GM23338 (cell line): Measurements from ENCODE around the gene ATG16L2.

Source experiments
- CREB1 ChIP-seq: fragments of 250-450 bp; sonication (Bioruptor Pico); IDR thresholded peaks from 2 replicates; pipeline ENCODE4 v1.5.0; 2020; ENCODE audit warnings: low read depth, mild to moderate bottlenecking, moderate library complexity
- EZH2 ChIP-seq: fragments of 200-600 bp; sonication (generic); IDR thresholded peaks from one replicate; pipeline ENCODE4 v1.8.0; 2017; ENCODE audit warnings: antibody characterized with exemption, mild to moderate bottlenecking, low read depth; ENCODE audit not compliant: unreplicated experiment
- EZH2phosphoT487 ChIP-seq: fragments of 200-600 bp; sonication (generic); IDR thresholded peaks from one replicate; pipeline ENCODE4 v1.8.1; 2018; ENCODE audit warnings: antibody characterized with exemption; ENCODE audit not compliant: unreplicated experiment
- JUNB ChIP-seq: IDR thresholded peaks from one replicate; pipeline ENCODE4 v1.6.1; 2016; ENCODE audit warnings: antibody characterized with exemption; ENCODE audit not compliant: unreplicated experiment
- NANOG ChIP-seq: IDR thresholded peaks from 2 replicates; pipeline ENCODE4 v1.6.1; 2016; ENCODE audit warnings: antibody characterized with exemption, borderline replicate concordance
- POLR2AphosphoS5 ChIP-seq: IDR thresholded peaks from 2 replicates; pipeline ENCODE4 v1.6.1; 2016; ENCODE audit warnings: antibody characterized with exemption, low read depth
- REST ChIP-seq: IDR thresholded peaks from one replicate; pipeline ENCODE4 v1.6.1; 2018; ENCODE audit warnings: antibody characterized with exemption; ENCODE audit not compliant: unreplicated experiment
- STAT1 ChIP-seq: IDR thresholded peaks from one replicate; pipeline ENCODE4 v1.6.1; 2016; ENCODE audit warnings: antibody characterized with exemption; ENCODE audit not compliant: unreplicated experiment
- ZNF331 ChIP-seq: fragments of 250-450 bp; sonication (Bioruptor Pico); IDR thresholded peaks from 2 replicates; pipeline ENCODE4 v1.5.0; 2020; ENCODE audit warnings: low read depth, mild to moderate bottlenecking, moderate library complexity
- TF ChIP-seq, protein P1 (sequence below), 2 experiments: fragments of 200-600 bp in 1 of 2; sonication (generic) in 1 of 2; conservative IDR thresholded peaks; 2 replicates each; pipeline versions ENCODE4 v1.5.1 to v1.6.1; 2016 to 2017; ENCODE audit warnings: antibody characterized with exemption in 2 of 2, low read depth in 2 of 2, mild to moderate bottlenecking in 2 of 2, moderate library complexity in 1 of 2
- TF ChIP-seq, protein P2 (sequence below): IDR thresholded peaks from 2 replicates; pipeline ENCODE4 v1.6.1; 2016; ENCODE audit warnings: antibody characterized with exemption

DNA sequence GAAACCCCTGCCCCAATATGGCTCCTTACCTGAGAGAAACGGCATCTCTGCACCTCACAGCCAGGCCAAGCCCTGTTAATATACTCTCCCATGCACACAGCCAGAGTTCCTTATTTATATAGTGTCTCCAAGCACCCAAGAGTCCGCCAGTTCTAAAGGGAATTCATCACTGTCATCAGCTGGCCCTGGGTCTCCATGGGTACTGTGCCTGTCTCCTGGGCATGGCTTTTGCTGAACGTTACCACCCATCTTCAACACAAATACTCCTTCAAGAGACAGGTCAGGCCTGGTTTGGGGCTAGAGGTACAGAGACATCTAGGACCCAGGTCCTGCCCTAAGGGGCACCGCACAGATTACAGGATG is 1.6 kb upstream of the ATG16L2 start:
- TF ChIP-seq, protein P1, sequence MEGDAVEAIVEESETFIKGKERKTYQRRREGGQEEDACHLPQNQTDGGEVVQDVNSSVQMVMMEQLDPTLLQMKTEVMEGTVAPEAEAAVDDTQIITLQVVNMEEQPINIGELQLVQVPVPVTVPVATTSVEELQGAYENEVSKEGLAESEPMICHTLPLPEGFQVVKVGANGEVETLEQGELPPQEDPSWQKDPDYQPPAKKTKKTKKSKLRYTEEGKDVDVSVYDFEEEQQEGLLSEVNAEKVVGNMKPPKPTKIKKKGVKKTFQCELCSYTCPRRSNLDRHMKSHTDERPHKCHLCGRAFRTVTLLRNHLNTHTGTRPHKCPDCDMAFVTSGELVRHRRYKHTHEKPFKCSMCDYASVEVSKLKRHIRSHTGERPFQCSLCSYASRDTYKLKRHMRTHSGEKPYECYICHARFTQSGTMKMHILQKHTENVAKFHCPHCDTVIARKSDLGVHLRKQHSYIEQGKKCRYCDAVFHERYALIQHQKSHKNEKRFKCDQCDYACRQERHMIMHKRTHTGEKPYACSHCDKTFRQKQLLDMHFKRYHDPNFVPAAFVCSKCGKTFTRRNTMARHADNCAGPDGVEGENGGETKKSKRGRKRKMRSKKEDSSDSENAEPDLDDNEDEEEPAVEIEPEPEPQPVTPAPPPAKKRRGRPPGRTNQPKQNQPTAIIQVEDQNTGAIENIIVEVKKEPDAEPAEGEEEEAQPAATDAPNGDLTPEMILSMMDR (conservative IDR thresholded peaks at IDR 0.05; ENCODE audit: low read depth in 2 of 2), result no peak
- TF ChIP-seq EZH2, result no peak
- TF ChIP-seq JUNB, result no peak
- TF ChIP-seq EZH2phosphoT487, result no peak
- TF ChIP-seq REST, result no peak
- TF ChIP-seq CREB1 (CRISPR knock-in tag), result no peak
- no peak for TF ChIP-seq POLR2AphosphoS5
- TF ChIP-seq NANOG, result no peak
- TF ChIP-seq ZNF331 (CRISPR knock-in tag), result no peak
- TF ChIP-seq, protein P2, sequence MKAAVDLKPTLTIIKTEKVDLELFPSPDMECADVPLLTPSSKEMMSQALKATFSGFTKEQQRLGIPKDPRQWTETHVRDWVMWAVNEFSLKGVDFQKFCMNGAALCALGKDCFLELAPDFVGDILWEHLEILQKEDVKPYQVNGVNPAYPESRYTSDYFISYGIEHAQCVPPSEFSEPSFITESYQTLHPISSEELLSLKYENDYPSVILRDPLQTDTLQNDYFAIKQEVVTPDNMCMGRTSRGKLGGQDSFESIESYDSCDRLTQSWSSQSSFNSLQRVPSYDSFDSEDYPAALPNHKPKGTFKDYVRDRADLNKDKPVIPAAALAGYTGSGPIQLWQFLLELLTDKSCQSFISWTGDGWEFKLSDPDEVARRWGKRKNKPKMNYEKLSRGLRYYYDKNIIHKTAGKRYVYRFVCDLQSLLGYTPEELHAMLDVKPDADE, result no peak
- TF ChIP-seq STAT1, result no peak
